ENCODE results near the gene CORO7. TPM values are rescaled to one million over a fixed set of nuclear protein-coding genes. Genes with fewer than 3 reads are reported as not detected.

The CORO7 gene
- total RNA-seq, 1 experiment from 2014 or later = 14.3 TPM

- no peak overlapping the region for H3K27ac ChIP-seq (ENCODE audit: low read length)
- no peak overlapping the region for H2AFZ ChIP-seq (ENCODE audit: low read length)
Measured at GRCh38 chr16:4372001-4372577, 44.3 kb downstream of the CORO7 start.

GRCh38 chr16:4371357-4372000 lies 44.9 kb downstream of the CORO7 start, which contains the start of gene VASN:
VASN (plus strand) TSS chr16:4371848; CDS start chr16:4380878, 9,030 bp downstream.
- H3K9ac ChIP-seq (ENCODE audit: low read length) = peak within 1 kb of the TSS; percentile 45; the same call in 1 of the 2 replicates
- no peak within 1 kb of the TSS for H3K27ac ChIP-seq (ENCODE audit: low read length)
- peak; percentile 70 for DNase-seq
- peak; percentile 39 for ATAC-seq
- H4K20me1 ChIP-seq (ENCODE audit: low read length) = peaks cover 9% of the 10 kb centered on the region; the same call in 1 of the 2 replicates
- peaks cover 20% of the 10 kb centered on the region for H3K79me2 ChIP-seq (ENCODE audit: low read length)
- no peaks in the 10 kb centered on the region for H3K9me3 ChIP-seq (ENCODE audit: low read length)
- 0 out of 2 replicates have a peak within 1 kb of the TSS, but pooled peaks have one; percentile 20 for H2AFZ ChIP-seq (ENCODE audit: low read length)
- ChIA-PET POLR2A (ENCODE audit: unreplicated experiment) (interaction anchor here (0.6 kb wide), 1 partner anchor 83 kb away, joined by 4 read pairs; no protein-coding TSS in a partner anchor), CTCF (no interaction called here)
- peaks cover 75% of the 10 kb centered on the region for H3K4me1 ChIP-seq (ENCODE audit: insufficient read depth, low read length)
- intact Hi-C loops (cut with micrococcal nuclease) = no loop called here
- no peaks in the 10 kb centered on the region for H3F3A ChIP-seq (ENCODE audit: low read length, unreplicated experiment)
- no TSS peak for BruUV-seq (replicated peaks)
- H3K4me2 ChIP-seq (ENCODE audit: low read length) = peak within 1 kb of the TSS; percentile 100
- TF ChIP-seq CTCF (conservative IDR thresholded peaks at IDR 0.05; ENCODE audit: low read depth, low read length) = no peak
- TF ChIP-seq EZH2phosphoT487 (IDR thresholded peaks at IDR 0.05; ENCODE audit: borderline replicate concordance, low read length) = no peak
- no peak for TF ChIP-seq EZH2 (IDR thresholded peaks at IDR 0.05; ENCODE audit: low read length, unreplicated experiment)
- H3K9me2 ChIP-seq (replicated peaks; ENCODE audit: low read length) = no peaks in the 10 kb centered on the region
- no peaks in the 10 kb centered on the region for H3K27me3 ChIP-seq (ENCODE audit: low read length)
- peak within 1 kb of the TSS; percentile 91 for H3K4me3 ChIP-seq (ENCODE audit: low read length)
- H3K36me3 ChIP-seq (ENCODE audit: low read depth, low read length) = no peaks in the 10 kb centered on the region

More at GRCh38 chr16:4372001-4372577, 44.3 kb downstream of the CORO7 start:
- peaks cover 20% of the 10 kb centered on the region for H3K79me2 ChIP-seq (ENCODE audit: low read length)
- H3F3A ChIP-seq (ENCODE audit: low read length, unreplicated experiment) = no peaks in the 10 kb centered on the region
- H3K4me1 ChIP-seq (ENCODE audit: insufficient read depth, low read length) = peaks cover 75% of the 10 kb centered on the region
- H3K4me3 ChIP-seq (ENCODE audit: low read length) = peak overlapping the region; percentile 91
- H3K9me3 ChIP-seq (ENCODE audit: low read length) = no peaks in the 10 kb centered on the region
- no TSS peak for BruUV-seq (replicated peaks)
- ATAC-seq = peak; percentile 12
- no peaks in the 10 kb centered on the region for H3K36me3 ChIP-seq (ENCODE audit: low read depth, low read length)
- intact Hi-C loops (cut with micrococcal nuclease) = no loop called here
- TF ChIP-seq EZH2phosphoT487 (IDR thresholded peaks at IDR 0.05; ENCODE audit: borderline replicate concordance, low read length) (peak; percentile 32; the same call in 1 of the 2 replicates), CTCF (conservative IDR thresholded peaks at IDR 0.05; ENCODE audit: low read depth, low read length) (no peak), EZH2 (IDR thresholded peaks at IDR 0.05; ENCODE audit: low read length, unreplicated experiment) (no peak)
- ChIA-PET POLR2A (ENCODE audit: unreplicated experiment) (no interaction called here), CTCF (no interaction called here)
- H3K9me2 ChIP-seq (replicated peaks; ENCODE audit: low read length) = no peaks in the 10 kb centered on the region
- peaks cover 9% of the 10 kb centered on the region; the same call in 1 of the 2 replicates for H4K20me1 ChIP-seq (ENCODE audit: low read length)
- H3K9ac ChIP-seq (ENCODE audit: low read length) = peak overlapping the region; percentile 45; the same call in 1 of the 2 replicates
- peak; percentile 44 for DNase-seq
- H3K27me3 ChIP-seq (ENCODE audit: low read length) = no peaks in the 10 kb centered on the region
- peak overlapping the region; percentile 100 for H3K4me2 ChIP-seq (ENCODE audit: low read length)
